Natural killer cell treated with Interleukin-12 subunit alpha and Interleukin-12 subunit beta and Interleukin-15 and Interleukin-18, amount 100 ng/mL, for 72 hours (primary cell): ENCODE data around the gene FXYD5. TPM values are rescaled to one million over a fixed set of nuclear protein-coding genes. Genes with fewer than 3 reads are reported as not detected.
A peak's percentile ranks its signal among the peaks of the same experiment; 100 is the strongest.

ENCODE experiments used
- ATAC-seq, 2 donors: fragments of 150-1000 bp; cut with Tn5 transposase in 1 of 2; sonication (Bioruptor Pico), chemical (Tn5 transposase) in 1 of 2; 2 replicates each; pipeline ENCODE4 v1.10.0; 2021
- DNase-seq: peaks from one replicate; pipeline ENCODE4 v3.0.0; 2022; ENCODE audit warnings: low spot score
- H3K27ac Mint-ChIP-seq, 2 donors: 1 replicate in 1 of 2; 2 replicates in 1 of 2; pipeline ENCODE4 v1.8.0; 2022; ENCODE audit warnings: mixed read lengths in 2 of 2, mild to moderate bottlenecking in 1 of 2, moderate library complexity in 1 of 2
- H3K27me3 Mint-ChIP-seq, 2 donors: 1 replicate in 1 of 2; 2 replicates in 1 of 2; pipeline ENCODE4 v1.8.0; 2022; ENCODE audit warnings: mixed read lengths in 2 of 2
- H3K36me3 Mint-ChIP-seq: one replicate; pipeline ENCODE4 v1.8.0; 2022; ENCODE audit warnings: mixed read lengths
- H3K4me1 Mint-ChIP-seq, 2 donors: 1 replicate in 1 of 2; 2 replicates in 1 of 2; pipeline ENCODE4 v1.8.0; 2022; ENCODE audit warnings: low read depth in 2 of 2, mixed read lengths in 2 of 2, mild to moderate bottlenecking in 1 of 2
- H3K4me3 Mint-ChIP-seq: one replicate; pipeline ENCODE4 v1.8.0; 2022; ENCODE audit warnings: mixed read lengths
- H3K9me3 Mint-ChIP-seq: 2 replicates; pipeline ENCODE4 v1.8.0; 2022; ENCODE audit warnings: mixed read lengths
- total RNA-seq, 2 donors: library from RNA; stranded (reverse); gene quantifications; one replicate each; pipeline ENCODE4 v1.2.3, GENCODE V29; 2022

Gene FXYD5
- total RNA-seq, 2 donors from 2014 or later = 141 to 236 TPM

- H3K27me3 Mint-ChIP-seq = peaks cover 0 to 6% of the 10 kb centered on the region in 2 donors
- peak within 1 kb of the TSS in 1 of 2 donors; percentile 5 for H3K27ac Mint-ChIP-seq
- ATAC-seq = no peak
- H3K4me3 Mint-ChIP-seq = no peak within 1 kb of the TSS
- H3K4me1 Mint-ChIP-seq = peaks cover 0 to 6% of the 10 kb centered on the region in 2 donors
- DNase-seq = no peak
- no peaks in the 10 kb centered on the region for H3K9me3 Mint-ChIP-seq
- no peaks in the 10 kb centered on the region for H3K36me3 Mint-ChIP-seq
Observed at GRCh38 chr19:35115177-35115951, 39.2 kb upstream of the FXYD5 start, which contains the start of gene FXYD3. FXYD3 (plus strand) TSS chr19:35115823; CDS start chr19:35119377, 3,554 bp downstream.

GRCh38 chr19:35116072-35116801 is 38.3 kb upstream of the FXYD5 start:
- no peak for ATAC-seq
- peaks cover 0 to 6% of the 10 kb centered on the region in 2 donors for H3K4me1 Mint-ChIP-seq
- peaks cover 0 to 3% of the 10 kb centered on the region in 2 donors for H3K27me3 Mint-ChIP-seq
- no peaks in the 10 kb centered on the region for H3K36me3 Mint-ChIP-seq
- no peaks in the 10 kb centered on the region for H3K9me3 Mint-ChIP-seq
- DNase-seq = no peak
- H3K27ac Mint-ChIP-seq = peak overlapping the region in 1 of 2 donors; percentile 5
- no peak overlapping the region for H3K4me3 Mint-ChIP-seq

- no peak overlapping the region for H3K4me3 Mint-ChIP-seq
- peaks cover 0 to 6% of the 10 kb centered on the region in 2 donors for H3K4me1 Mint-ChIP-seq
- no peaks in the 10 kb centered on the region for H3K9me3 Mint-ChIP-seq
- H3K27ac Mint-ChIP-seq = peak overlapping the region in 1 of 2 donors; percentile 5
- DNase-seq (no peak), ATAC-seq (no peak)
- no peaks in the 10 kb centered on the region for H3K36me3 Mint-ChIP-seq
- H3K27me3 Mint-ChIP-seq = no peaks in the 10 kb centered on the region
Observed at GRCh38 chr19:35117116-35117515, 37.4 kb upstream of the FXYD5 start.

- Mint-ChIP-seq H3K27ac (no peak overlapping the region), H3K27me3 (no peaks in the 10 kb centered on the region), H3K4me1 (peaks cover 0 to 6% of the 10 kb centered on the region in 2 donors), H3K9me3 (no peaks in the 10 kb centered on the region), H3K36me3 (no peaks in the 10 kb centered on the region), H3K4me3 (no peak overlapping the region)
- no peak for DNase-seq
- no peak for ATAC-seq
Observed at GRCh38 chr19:35117799-35118198, 36.7 kb upstream of the FXYD5 start.

- Mint-ChIP-seq H3K4me3 (no peak overlapping the region), H3K4me1 (peaks cover 0 to 6% of the 10 kb centered on the region in 2 donors), H3K27me3 (no peaks in the 10 kb centered on the region), H3K36me3 (no peaks in the 10 kb centered on the region), H3K27ac (no peak overlapping the region), H3K9me3 (no peaks in the 10 kb centered on the region)
- no peak for DNase-seq
- ATAC-seq = no peak
Observed at GRCh38 chr19:35118268-35119020, 36.1 kb upstream of the FXYD5 start.

GRCh38 chr19:35119091-35119490 is 35.4 kb upstream of the FXYD5 start:
- ATAC-seq (no peak), DNase-seq (no peak)
- H3K27ac Mint-ChIP-seq = no peak overlapping the region
- H3K9me3 Mint-ChIP-seq = no peaks in the 10 kb centered on the region
- peaks cover 4 to 8% of the 10 kb centered on the region in 2 donors for H3K4me1 Mint-ChIP-seq
- no peaks in the 10 kb centered on the region for H3K27me3 Mint-ChIP-seq
- H3K4me3 Mint-ChIP-seq = no peak overlapping the region
- H3K36me3 Mint-ChIP-seq = no peaks in the 10 kb centered on the region

GRCh38 chr19:35119578-35120155 is 34.9 kb upstream of the FXYD5 start:
- Mint-ChIP-seq H3K36me3 (no peaks in the 10 kb centered on the region), H3K9me3 (no peaks in the 10 kb centered on the region), H3K4me3 (no peak overlapping the region), H3K4me1 (peaks cover 9 to 11% of the 10 kb centered on the region in 2 donors), H3K27ac (no peak overlapping the region), H3K27me3 (no peaks in the 10 kb centered on the region)
- no peak for DNase-seq
- no peak for ATAC-seq

GRCh38 chr19:35120492-35120891 is 34.0 kb upstream of the FXYD5 start:
- no peaks in the 10 kb centered on the region for H3K9me3 Mint-ChIP-seq
- no peaks in the 10 kb centered on the region for H3K27me3 Mint-ChIP-seq
- peaks cover 10 to 12% of the 10 kb centered on the region in 2 donors for H3K4me1 Mint-ChIP-seq
- no peak overlapping the region for H3K4me3 Mint-ChIP-seq
- ATAC-seq (no peak), DNase-seq (no peak)
- no peak overlapping the region for H3K27ac Mint-ChIP-seq
- H3K36me3 Mint-ChIP-seq = no peaks in the 10 kb centered on the region

- H3K9me3 Mint-ChIP-seq = no peaks in the 10 kb centered on the region
- H3K36me3 Mint-ChIP-seq = no peaks in the 10 kb centered on the region
- ATAC-seq = no peak
- no peak for DNase-seq
- H3K4me1 Mint-ChIP-seq = peaks cover 10 to 15% of the 10 kb centered on the region in 2 donors
- no peak overlapping the region for H3K4me3 Mint-ChIP-seq
- no peak overlapping the region for H3K27ac Mint-ChIP-seq
- H3K27me3 Mint-ChIP-seq = no peaks in the 10 kb centered on the region
Observed at GRCh38 chr19:35120898-35121297, 33.6 kb upstream of the FXYD5 start.

GRCh38 chr19:35122687-35123551 is 31.6 kb upstream of the FXYD5 start:
- peaks cover 10 to 15% of the 10 kb centered on the region in 2 donors for H3K4me1 Mint-ChIP-seq
- H3K36me3 Mint-ChIP-seq = no peaks in the 10 kb centered on the region
- no peak overlapping the region for H3K27ac Mint-ChIP-seq
- H3K9me3 Mint-ChIP-seq = no peaks in the 10 kb centered on the region
- no peak for DNase-seq
- H3K27me3 Mint-ChIP-seq = no peaks in the 10 kb centered on the region
- no peak for ATAC-seq
- no peak overlapping the region for H3K4me3 Mint-ChIP-seq

GRCh38 chr19:35123573-35123972 is 31.0 kb upstream of the FXYD5 start:
- ATAC-seq = no peak
- no peaks in the 10 kb centered on the region for H3K27me3 Mint-ChIP-seq
- no peaks in the 10 kb centered on the region for H3K36me3 Mint-ChIP-seq
- peaks cover 10 to 15% of the 10 kb centered on the region in 2 donors for H3K4me1 Mint-ChIP-seq
- peak overlapping the region in 1 of 2 donors; percentile 83 for H3K27ac Mint-ChIP-seq
- H3K4me3 Mint-ChIP-seq = peak overlapping the region; percentile 80
- no peaks in the 10 kb centered on the region for H3K9me3 Mint-ChIP-seq
- DNase-seq = no peak

GRCh38 chr19:35124098-35125060 is 30.2 kb upstream of the FXYD5 start:
- Mint-ChIP-seq H3K9me3 (no peaks in the 10 kb centered on the region), H3K4me1 (peaks cover 10 to 15% of the 10 kb centered on the region in 2 donors), H3K4me3 (peak overlapping the region; percentile 80), H3K27me3 (no peaks in the 10 kb centered on the region), H3K36me3 (no peaks in the 10 kb centered on the region), H3K27ac (peak overlapping the region; percentile 33 to 83)
- peak; percentile 90 to 95 for ATAC-seq
- peak; percentile 92 for DNase-seq
